DND-41 (cell line): ENCODE results near the gene EPS8L3.

Source experiments
- EZH2 ChIP-seq: IDR thresholded peaks from 3 replicates; pipeline ENCODE4 v1.6.1; 2012; ENCODE audit warnings: borderline replicate concordance, low read depth, mild to moderate bottlenecking, moderate library complexity, low read length, inconsistent platforms; ENCODE audit not compliant: severe bottlenecking
- TF ChIP-seq, protein P1 (sequence below): IDR thresholded peaks from 2 replicates; pipeline ENCODE4 v1.5.1; 2012; ENCODE audit warnings: borderline replicate concordance, low read length, moderate library complexity, mild to moderate bottlenecking; ENCODE audit not compliant: poor library complexity, severe bottlenecking; ENCODE audit errors: extremely low read depth

DNA sequence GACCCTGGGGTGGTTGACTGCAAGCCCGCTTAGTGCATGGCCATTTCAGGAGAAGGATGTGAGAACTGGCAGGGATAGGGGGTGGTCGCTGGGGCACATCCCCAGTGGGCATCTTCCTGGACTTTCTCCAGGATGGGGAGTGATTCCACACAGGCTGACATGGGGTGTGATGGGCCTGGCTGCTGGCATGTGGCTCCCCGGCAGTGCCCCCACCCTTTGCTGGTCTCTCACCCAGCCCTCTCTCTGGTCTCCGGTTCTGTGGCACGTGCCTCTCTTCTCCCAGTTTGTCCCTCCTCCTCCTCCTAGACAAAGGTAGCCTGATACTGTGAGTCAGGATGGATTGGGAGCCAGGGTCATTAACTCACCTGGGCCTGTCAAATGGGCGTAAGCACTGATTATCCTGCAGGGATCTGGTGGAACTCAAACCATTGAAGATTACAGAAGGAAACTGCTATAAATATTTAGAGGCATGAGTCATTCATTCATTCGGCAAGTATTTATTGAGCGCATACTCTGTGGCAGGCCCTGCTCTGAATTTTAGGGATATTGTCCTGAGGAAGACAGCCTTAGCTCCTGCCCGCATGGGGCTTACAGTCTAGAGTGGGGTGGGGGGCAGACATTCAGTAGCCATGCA is 23.6 kb upstream of the EPS8L3 start:
- no peak for TF ChIP-seq EZH2
- TF ChIP-seq, protein P1, sequence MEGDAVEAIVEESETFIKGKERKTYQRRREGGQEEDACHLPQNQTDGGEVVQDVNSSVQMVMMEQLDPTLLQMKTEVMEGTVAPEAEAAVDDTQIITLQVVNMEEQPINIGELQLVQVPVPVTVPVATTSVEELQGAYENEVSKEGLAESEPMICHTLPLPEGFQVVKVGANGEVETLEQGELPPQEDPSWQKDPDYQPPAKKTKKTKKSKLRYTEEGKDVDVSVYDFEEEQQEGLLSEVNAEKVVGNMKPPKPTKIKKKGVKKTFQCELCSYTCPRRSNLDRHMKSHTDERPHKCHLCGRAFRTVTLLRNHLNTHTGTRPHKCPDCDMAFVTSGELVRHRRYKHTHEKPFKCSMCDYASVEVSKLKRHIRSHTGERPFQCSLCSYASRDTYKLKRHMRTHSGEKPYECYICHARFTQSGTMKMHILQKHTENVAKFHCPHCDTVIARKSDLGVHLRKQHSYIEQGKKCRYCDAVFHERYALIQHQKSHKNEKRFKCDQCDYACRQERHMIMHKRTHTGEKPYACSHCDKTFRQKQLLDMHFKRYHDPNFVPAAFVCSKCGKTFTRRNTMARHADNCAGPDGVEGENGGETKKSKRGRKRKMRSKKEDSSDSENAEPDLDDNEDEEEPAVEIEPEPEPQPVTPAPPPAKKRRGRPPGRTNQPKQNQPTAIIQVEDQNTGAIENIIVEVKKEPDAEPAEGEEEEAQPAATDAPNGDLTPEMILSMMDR = no peak
